ENCODE data around the gene MIPOL1.

Gene MIPOL1

GRCh38 chr14:37198273-37198598, 499 bp downstream of the MIPOL1 start:
- H3K27ac ChIP-seq (ENCODE audit: low read depth, low read length), result no peak overlapping the region

GRCh38 chr14:37198907-37199306, 1.2 kb downstream of the MIPOL1 start:
- Histone ChIP-seq H3K27ac (ENCODE audit: low read depth, low read length) (no peak overlapping the region), H4K20me1 (ENCODE audit: low read depth, low read length) (no peaks in the 10 kb centered on the region), H3K9me3 (ENCODE audit: insufficient read depth, low read length) (no peaks in the 10 kb centered on the region), H3K9me2 (replicated peaks; ENCODE audit: insufficient read depth, low read length) (no peaks in the 10 kb centered on the region), H2AFZ (ENCODE audit: low read depth, low read length, severe bottlenecking) (no peak overlapping the region), H3K9ac (ENCODE audit: low read length) (no peak overlapping the region), H3K4me3 (ENCODE audit: insufficient read depth, low read length, poor library complexity, severe bottlenecking) (no peak overlapping the region), H3F3A (ENCODE audit: insufficient read depth) (no peaks in the 10 kb centered on the region), H3K79me2 (ENCODE audit: insufficient read depth, low read length) (no peaks in the 10 kb centered on the region), H3K27me3 (ENCODE audit: low read length) (no peaks in the 10 kb centered on the region), H3K4me2 (ENCODE audit: low read depth, low read length, poor library complexity, severe bottlenecking) (no peak overlapping the region), H3K36me3 (ENCODE audit: low read length) (no peaks in the 10 kb centered on the region)
- TF ChIP-seq CTCF (IDR thresholded peaks at IDR 0.05; ENCODE audit: insufficient read depth, low read length, poor library complexity, severe bottlenecking), result no peak
- no peak for TF ChIP-seq EZH2phosphoT487 (conservative IDR thresholded peaks at IDR 0.05; ENCODE audit: low read length)

More at GRCh38 chr14:37198273-37198598, 499 bp downstream of the MIPOL1 start:
- no peaks in the 10 kb centered on the region for H4K20me1 ChIP-seq (ENCODE audit: low read depth, low read length)
- TF ChIP-seq EZH2phosphoT487 (conservative IDR thresholded peaks at IDR 0.05; ENCODE audit: low read length) (no peak), CTCF (IDR thresholded peaks at IDR 0.05; ENCODE audit: insufficient read depth, low read length, poor library complexity, severe bottlenecking) (no peak)
- no peaks in the 10 kb centered on the region for H3K27me3 ChIP-seq (ENCODE audit: low read length)
- H3K4me3 ChIP-seq (ENCODE audit: insufficient read depth, low read length, poor library complexity, severe bottlenecking), result no peak overlapping the region
- H3K4me2 ChIP-seq (ENCODE audit: low read depth, low read length, poor library complexity, severe bottlenecking), result no peak overlapping the region
- H3K79me2 ChIP-seq (ENCODE audit: insufficient read depth, low read length), result no peaks in the 10 kb centered on the region
- no peaks in the 10 kb centered on the region for H3F3A ChIP-seq (ENCODE audit: insufficient read depth)
- no peaks in the 10 kb centered on the region for H3K9me3 ChIP-seq (ENCODE audit: insufficient read depth, low read length)
- no peak overlapping the region for H3K9ac ChIP-seq (ENCODE audit: low read length)
- no peak overlapping the region for H2AFZ ChIP-seq (ENCODE audit: low read depth, low read length, severe bottlenecking)
- no peaks in the 10 kb centered on the region for H3K9me2 ChIP-seq (replicated peaks; ENCODE audit: insufficient read depth, low read length)
- H3K36me3 ChIP-seq (ENCODE audit: low read length), result no peaks in the 10 kb centered on the region

- Histone ChIP-seq H3K79me2 (ENCODE audit: insufficient read depth, low read length) (no peaks in the 10 kb centered on the region), H3K27ac (ENCODE audit: low read depth, low read length) (no peak overlapping the region)
These were observed 4.0 kb downstream of the MIPOL1 start for GRCh38 chr14:37201724-37202123.

More at GRCh38 chr14:37201724-37202123, 4.0 kb downstream of the MIPOL1 start:
- no peak overlapping the region for H3K4me3 ChIP-seq (ENCODE audit: insufficient read depth, low read length, poor library complexity, severe bottlenecking)
- no peak overlapping the region for H3K4me2 ChIP-seq (ENCODE audit: low read depth, low read length, poor library complexity, severe bottlenecking)
- no peaks in the 10 kb centered on the region for H3F3A ChIP-seq (ENCODE audit: insufficient read depth)
- H3K36me3 ChIP-seq (ENCODE audit: low read length), result no peaks in the 10 kb centered on the region
- no peaks in the 10 kb centered on the region for H3K27me3 ChIP-seq (ENCODE audit: low read length)
- H3K9me3 ChIP-seq (ENCODE audit: insufficient read depth, low read length), result peaks cover 4% of the 10 kb centered on the region; the same call in 1 of the 2 replicates
- no peak overlapping the region for H3K9ac ChIP-seq (ENCODE audit: low read length)
- H4K20me1 ChIP-seq (ENCODE audit: low read depth, low read length), result no peaks in the 10 kb centered on the region
- no peak overlapping the region for H2AFZ ChIP-seq (ENCODE audit: low read depth, low read length, severe bottlenecking)
- no peaks in the 10 kb centered on the region for H3K9me2 ChIP-seq (replicated peaks; ENCODE audit: insufficient read depth, low read length)
- TF ChIP-seq CTCF (IDR thresholded peaks at IDR 0.05; ENCODE audit: insufficient read depth, low read length, poor library complexity, severe bottlenecking), result no peak
- TF ChIP-seq EZH2phosphoT487 (conservative IDR thresholded peaks at IDR 0.05; ENCODE audit: low read length), result no peak

Measured in SU-DHL-6 (cell line).